Right forelimb (tissue), 1 donor: ENCODE results near the gene DTX2.
"Not testable (repeated sequence)": the region's sequence is repeated elsewhere in the genome, so short reads cannot be mapped to it uniquely, and the experiment has no call there.

ENCODE experiments used
- DNase-seq: peaks from one replicate; pipeline ENCODE4 v3.0.0-alpha.2; 2018

The DTX2 gene

GRCh38 chr7:76513817-76514799 lies 52.6 kb downstream of the DTX2 start:
- peak; percentile 31 for DNase-seq

- peak; percentile 24 for DNase-seq
Measured at GRCh38 chr7:76514926-76515771, 53.6 kb downstream of the DTX2 start.

GRCh38 chr7:76515999-76516443 lies 54.5 kb downstream of the DTX2 start:
- DNase-seq = peak; percentile 73

GRCh38 chr7:76516932-76517331 lies 55.4 kb downstream of the DTX2 start:
- not testable (repeated sequence) for DNase-seq

- not testable (repeated sequence) for DNase-seq
Measured at GRCh38 chr7:76526183-76526582, 64.7 kb downstream of the DTX2 start.

- DNase-seq = not testable (repeated sequence)
Measured at GRCh38 chr7:76531643-76532042, 70.1 kb downstream of the DTX2 start.

GRCh38 chr7:76543197-76543596 lies 81.7 kb downstream of the DTX2 start, which contains the start of gene SPDYE16:
Gene SPDYE16 (minus strand): TSS chr7:76543297. CDS start chr7:76541459, 1,838 bp downstream.
- DNase-seq = not testable (repeated sequence)

- DNase-seq = peak; percentile 88
Measured at GRCh38 chr7:76549025-76549854, 87.7 kb downstream of the DTX2 start.

GRCh38 chr7:76549855-76550248 lies 88.3 kb downstream of the DTX2 start:
- DNase-seq = peak; percentile 40

GRCh38 chr7:76551992-76552391 lies 90.5 kb downstream of the DTX2 start:
- not testable (repeated sequence) for DNase-seq
